SKM-1 treated with dmso at 0.1 percent for 144 hours (cell line): ENCODE measurements around the gene CCDC146.
A peak's percentile ranks its signal among the peaks of the same experiment; 100 is the strongest.
"Not testable (repeated sequence)": the region's sequence is repeated elsewhere in the genome, so short reads cannot be mapped to it uniquely, and the experiment has no call there.

ENCODE experiments used
- DNase-seq: peaks from one replicate; lab custom pipeline; 2025; ENCODE audit not compliant: unreplicated experiment; lab: John Stamatoyannopoulos, UW

CCDC146 gene

DNA sequence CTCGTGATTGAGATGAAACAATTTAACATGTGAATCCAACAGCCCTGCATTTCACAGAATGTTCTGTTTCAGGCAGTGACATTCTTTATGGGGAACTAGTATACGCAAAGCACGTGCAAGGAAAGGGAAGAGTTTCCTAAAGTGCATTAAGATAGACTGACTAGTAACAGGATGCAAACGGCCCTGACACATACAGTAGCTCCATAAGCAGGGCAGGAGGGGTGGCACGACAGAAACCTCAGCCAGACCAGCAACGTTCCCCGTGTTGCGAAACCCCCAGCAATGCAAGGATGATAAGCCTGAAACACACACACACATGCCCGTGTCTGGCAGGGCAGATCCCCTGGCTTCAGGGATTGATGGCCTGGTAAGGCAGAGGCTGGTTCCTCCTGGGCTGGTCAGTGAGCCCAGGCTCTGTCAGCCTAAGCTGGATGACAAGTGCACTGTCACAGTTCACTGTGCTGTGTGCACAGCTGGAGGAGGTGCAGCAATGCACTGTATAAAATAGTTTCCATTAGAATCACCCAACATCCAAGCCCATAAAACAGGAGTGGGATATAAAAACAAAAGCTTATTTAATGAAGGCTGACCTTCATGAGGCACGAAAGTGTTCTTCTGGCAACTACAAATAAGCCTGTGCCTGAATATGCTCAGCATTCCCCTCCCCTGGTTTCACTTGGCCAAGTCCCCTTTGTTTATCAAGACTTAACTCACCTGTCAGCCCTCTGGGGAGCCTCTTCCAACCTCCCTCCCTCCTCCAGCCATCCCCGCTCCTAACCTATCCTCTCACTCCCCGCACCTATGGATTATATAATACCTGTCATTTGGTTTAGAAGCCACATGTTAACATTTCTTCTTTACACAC is 204.9 kb downstream of the CCDC146 start:
- DNase-seq: peak; percentile 91

DNA sequence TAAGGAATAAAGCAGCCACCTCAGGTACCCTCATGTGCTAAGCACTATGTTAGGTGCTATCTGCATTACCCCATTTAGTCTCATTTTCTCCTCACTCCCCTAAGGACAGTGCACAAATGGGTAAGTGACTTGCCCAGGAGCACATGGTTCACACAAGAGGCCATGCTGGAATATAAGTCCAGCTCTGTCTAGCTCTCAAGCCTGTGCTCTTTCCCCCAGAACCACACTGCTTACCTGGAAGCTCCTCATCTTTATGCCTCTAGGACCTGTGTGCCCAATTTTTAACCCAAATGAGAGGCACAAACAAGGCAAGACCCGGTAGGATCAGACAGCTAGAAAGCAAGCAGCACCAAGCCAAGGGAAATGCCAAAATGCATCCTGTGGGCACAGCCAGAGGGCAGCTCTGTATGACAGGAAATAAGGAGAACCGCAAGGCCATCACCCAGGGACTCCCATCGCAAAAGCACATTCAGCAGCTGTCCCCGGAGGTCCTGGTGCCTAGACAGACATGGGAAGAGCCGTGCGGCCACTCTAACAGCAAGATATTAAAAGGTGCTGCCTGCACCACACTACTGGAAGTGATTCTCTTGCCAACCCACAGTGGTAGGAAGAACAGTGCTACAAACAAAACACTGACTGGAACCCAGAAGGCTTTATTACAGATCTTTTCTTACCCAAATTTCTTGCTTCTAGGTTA is 205.7 kb downstream of the CCDC146 start:
- peak; percentile 29 for DNase-seq

DNA sequence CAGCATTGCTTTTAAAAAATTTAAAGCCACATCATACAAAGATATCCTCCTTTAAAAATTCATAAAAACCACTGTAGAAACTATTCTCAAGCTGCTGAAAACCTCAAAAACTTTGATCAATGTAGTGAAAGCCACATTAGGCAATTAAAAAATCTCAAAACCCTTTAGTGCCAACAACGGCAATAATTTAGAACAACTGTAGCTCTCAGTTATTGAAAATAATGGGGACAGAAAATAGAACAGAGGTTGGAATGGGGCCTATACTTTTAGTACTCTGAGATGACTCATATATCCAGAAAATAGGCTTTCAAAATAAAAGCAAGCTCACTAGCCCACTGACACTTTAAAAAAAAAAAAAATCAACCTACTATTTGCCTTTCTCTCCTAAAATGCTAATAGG is 206.3 kb downstream of the CCDC146 start:
- no peak for DNase-seq

DNA sequence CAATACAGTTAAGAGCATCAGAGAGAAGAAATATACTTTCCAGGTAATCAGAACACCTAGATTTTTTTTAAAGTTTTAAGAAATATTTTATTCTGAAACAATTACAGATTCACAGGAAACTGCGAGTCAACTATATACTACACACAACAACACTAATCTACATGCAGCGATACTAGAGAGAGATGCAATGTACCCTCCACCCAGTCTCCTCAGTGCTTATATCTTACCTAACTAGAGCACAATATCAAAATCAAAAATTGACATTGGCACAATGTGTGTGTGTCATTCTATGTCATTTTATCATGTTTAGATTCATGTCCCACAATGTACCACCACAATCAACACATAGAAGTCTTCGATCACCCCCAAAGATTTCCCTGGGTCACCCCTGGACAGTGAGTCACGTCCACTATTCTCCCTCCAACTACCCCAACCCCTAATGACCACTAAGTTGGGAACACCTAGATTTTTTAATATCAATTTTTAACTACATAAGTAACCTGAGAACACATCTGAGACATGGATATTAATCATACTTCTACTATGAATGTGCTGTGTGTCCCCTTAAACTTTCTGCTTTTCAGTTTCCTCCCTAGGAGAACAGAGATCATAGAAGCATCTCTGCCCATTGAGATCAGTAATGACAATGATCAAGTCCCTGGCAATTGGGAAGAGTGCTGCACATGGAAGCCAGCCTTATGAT is 207.2 kb downstream of the CCDC146 start:
- no peak for DNase-seq

DNA sequence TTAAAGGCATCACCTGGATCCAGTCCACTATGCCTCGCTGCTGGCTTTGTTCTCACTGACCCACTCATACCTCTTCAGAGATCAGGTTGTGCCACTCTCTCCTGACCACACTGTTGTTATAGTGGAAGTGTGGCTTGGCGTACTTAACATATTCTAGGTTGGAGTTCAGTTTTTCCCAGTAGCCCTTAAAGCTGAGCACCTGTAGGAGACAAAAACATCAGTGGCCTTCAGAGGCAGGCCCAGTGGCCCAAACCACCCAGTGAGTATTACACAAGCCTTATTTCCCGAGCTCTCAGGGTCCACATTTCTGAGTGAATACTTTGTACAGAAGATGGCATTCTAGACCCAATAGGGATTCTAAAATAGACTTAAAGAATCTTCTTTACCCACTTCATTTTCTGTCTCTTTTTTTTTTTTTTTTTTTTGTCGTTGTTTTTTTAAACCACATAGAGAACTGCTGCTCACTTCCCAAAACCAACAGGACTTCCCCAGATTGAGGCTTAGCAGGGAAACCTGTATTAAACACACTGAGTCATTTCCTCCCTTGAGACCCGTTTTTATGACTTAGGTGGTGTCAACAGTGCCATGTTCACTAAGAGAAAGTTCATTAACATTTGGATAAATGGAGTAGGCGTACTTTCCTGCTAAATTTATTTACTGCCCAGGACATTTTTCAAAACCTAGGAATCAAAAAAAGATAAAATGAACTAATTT is 207.9 kb downstream of the CCDC146 start:
- DNase-seq: peak; percentile 85

DNA sequence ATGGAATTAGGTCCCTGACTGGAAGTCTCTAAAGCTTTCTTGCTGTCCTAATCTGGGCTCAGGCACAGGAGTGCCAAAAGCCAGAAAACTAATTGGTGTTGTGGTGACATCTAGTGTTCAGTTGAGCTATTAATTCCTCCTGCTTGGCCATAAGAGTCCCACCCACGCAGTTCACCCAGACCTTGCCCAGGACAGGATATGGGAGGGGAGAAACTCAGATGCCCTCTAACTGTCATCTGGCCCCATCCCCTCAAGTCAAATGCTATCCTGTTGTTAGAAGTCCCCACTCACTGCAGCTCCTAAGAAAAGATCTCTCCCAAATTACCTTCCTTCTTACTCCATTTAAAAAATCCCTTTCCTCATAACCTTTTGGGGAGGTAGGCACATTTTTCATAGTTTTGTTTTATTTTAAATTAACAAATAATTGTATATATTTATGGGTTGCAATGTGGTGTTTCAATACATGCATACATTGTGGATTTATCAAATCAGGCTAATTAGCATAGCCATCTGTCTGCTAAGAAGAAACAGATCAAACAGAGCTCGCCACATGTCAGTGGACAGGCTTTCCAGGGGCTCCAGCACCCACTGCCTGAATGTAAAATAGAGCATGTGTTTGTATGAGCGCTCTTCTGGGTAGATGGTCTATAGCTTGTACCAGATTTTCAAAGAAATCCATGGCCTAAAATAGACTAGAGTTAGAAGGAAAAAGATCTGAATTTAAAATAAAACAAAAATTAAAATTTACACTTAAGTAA is 209.7 kb downstream of the CCDC146 start:
- peak; percentile 87 for DNase-seq

DNA sequence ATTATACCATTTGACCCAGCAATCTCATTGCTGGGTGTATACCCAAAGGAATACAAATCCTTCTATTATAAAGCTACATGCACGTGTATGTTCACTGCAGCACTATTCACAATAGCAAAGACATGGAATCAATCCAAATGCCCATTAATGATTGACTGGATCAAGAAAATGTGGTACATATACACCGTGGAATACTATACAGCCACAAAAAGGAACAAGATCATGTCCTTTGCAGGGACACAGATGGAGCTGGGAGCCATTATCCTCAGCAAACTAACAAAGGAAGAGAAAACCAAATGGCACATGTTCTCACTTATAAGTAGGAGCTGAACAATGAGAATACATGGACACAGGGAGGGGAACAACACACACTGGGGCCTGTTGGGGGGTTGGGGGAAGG is 211.6 kb downstream of the CCDC146 start:
- not testable (repeated sequence) for DNase-seq

DNA sequence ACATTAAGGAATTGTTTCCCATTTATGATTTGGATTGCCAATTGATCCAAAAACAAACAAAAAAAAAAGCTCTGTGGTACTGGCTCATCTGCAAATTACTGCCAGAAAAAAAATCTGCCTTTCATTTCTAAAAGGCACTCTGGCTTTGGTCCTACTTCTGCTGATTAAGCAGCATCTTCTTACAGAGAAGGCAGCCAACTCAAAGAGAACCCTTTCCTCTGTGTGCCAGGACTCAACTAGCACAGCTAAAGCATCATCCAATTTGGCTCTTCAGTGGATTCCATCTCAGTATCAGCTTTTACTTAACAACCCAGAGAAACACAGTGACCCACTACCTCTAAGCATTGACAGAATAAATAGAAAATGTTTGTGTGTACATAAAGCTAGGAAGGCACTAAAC is 213.2 kb downstream of the CCDC146 start:
- no peak for DNase-seq

DNA sequence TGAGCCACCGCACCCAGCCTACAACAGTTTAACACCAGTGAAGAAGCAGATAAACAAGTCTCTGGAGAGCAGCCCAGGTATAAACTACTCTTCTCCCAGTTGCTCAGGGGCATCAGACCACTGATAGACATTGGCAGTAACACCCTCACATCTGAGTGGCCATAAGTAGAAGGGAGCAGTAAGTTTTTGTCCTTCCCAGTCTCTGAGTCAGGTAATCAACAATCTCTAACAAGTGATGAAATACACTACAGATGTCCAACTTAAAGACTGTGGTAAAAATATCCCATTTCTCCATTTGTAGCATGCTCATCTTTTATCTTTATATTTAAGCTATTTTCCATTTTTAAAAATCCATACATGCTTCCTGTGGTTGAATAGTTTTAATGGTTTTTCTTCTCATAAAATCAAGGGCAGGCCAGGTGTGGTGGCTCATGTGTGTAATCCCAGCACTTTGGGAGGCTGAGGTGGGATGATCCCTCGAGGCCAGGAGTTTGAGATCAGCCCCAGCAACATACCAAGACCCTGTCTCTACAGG is 215.1 kb downstream of the CCDC146 start:
- DNase-seq: peak; percentile 6

DNA sequence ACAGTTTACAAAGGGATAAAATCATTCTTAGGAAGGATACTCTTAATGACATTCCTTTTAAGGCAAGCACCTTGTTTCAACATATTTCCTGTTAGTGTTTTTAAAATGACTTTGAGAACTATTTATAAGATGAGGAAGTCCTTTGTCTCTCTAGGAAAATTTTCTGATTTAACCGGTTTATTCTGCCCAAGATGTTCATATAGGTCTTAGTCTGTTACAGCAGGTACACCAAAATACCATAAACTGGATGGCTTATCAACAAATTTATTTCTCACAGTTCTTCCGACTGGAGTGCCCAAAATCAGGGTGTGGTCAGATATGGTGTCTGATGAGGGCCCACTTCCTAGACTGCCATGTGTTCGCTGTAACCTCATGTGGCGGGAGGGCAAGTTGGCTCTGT is 215.8 kb downstream of the CCDC146 start:
- peak; percentile 39 for DNase-seq

DNA sequence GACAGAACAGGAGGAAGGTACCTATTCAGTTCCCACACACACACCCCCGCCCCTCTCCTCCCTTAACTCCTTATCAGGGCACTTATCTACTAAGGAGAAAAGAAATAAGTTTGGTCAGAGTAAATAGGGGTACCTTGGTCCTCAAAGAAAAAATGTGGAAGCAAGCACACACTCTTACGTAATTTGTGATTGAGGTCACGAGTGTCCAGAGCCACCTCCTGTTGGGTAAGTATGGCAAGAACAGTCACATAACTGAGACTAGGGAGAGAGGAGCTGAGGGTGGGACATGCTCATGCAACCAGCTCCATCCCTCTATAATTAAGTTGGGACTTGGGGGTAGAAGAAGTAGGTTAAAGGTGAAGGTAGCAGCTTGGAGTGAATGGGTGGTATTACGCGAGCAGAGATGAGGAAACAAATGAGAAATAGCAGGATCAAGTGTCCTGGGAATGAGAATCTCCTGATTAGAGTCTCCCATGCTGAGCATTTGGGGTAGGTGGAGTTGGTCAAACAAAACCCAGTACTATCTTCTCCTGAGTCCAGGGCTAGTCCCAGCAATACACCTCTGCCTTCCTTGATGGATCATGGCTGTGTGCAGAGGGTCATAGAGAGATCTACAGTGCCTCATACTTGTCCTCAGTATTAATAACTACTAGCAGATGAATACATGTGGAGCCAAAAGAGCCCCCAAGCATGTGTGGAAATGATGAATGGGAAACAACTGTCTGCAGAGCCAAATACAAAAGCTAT is 216.6 kb downstream of the CCDC146 start:
- DNase-seq: peak; percentile 31

DNA sequence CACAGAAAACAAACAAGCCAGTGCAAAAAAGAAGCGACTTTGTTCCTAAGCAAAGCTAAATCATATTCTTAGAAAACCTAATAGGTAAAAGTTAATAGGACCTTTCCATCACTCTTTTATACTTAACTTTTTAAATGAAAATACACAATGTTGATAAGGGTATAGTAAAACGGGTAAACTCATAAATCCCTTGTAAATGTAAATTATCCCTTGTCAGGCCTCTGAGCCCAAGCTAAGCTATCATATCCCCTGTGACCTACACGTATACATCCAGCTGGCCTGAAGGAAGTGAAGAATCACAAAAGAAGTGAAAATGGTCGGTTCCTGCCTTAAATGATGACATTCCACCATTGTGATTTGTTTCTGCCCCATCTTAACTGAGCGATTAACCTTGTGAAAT is 217.3 kb downstream of the CCDC146 start:
- no peak for DNase-seq
